Body of pancreas (tissue), 4 donors: Measurements from ENCODE around the gene ZBTB5. TPM values are rescaled to one million over a fixed set of nuclear protein-coding genes. Genes with fewer than 3 reads are reported as not detected.

ENCODE experiments used
- ATAC-seq: fragments of 150-250 bp; one replicate; pipeline ENCODE4 v1.9.1; 2016
- DNase-seq, 4 donors: peaks; one replicate each; pipeline ENCODE4 v3.0.0-alpha.2; 2019
- H3K27ac ChIP-seq, 4 donors: fragments of 200-600 bp; sonication (generic); 1 replicate in 3 of 4; 2 replicates in 1 of 4; pipeline versions ENCODE4 v1.5.1 to v1.6.1; 2016 to 2019; ENCODE audit warnings: mild to moderate bottlenecking in 1 of 4, mixed read lengths in 1 of 4, moderate library complexity in 1 of 4
- H3K27me3 ChIP-seq, 2 donors: fragments of 200-600 bp; sonication (generic); one replicate each; pipeline ENCODE4 v1.6.0; 2016; ENCODE audit warnings: mild to moderate bottlenecking in 1 of 2
- H3K36me3 ChIP-seq, 2 donors: fragments of 200-600 bp; sonication (generic); replicated peaks in 1 of 2; 2 replicates each; pipeline ENCODE4 v1.5.1; 2016; ENCODE audit warnings: low read depth in 2 of 2; ENCODE audit not compliant: insufficient read depth in 1 of 2
- H3K4me1 ChIP-seq: fragments of 200-600 bp; sonication (generic); one replicate; pipeline ENCODE4 v1.6.0; 2016
- H3K4me3 ChIP-seq, 2 donors: fragments of 200-600 bp; sonication (generic); 1 replicate in 1 of 2; 2 replicates in 1 of 2; pipeline ENCODE4 v1.5.1; 2016 to 2019
- H3K9me3 ChIP-seq, 3 donors: fragments of 200-600 bp; sonication (generic); 1 replicate in 2 of 3; 2 replicates in 1 of 3; pipeline ENCODE4 v1.5.1; 2016
- POLR2A ChIP-seq, 3 donors: fragments of 450-650 bp; IDR thresholded peaks; one replicate each; pipeline ENCODE4 v1.6.1; 2016; ENCODE audit warnings: antibody characterized with exemption in 3 of 3, mild to moderate bottlenecking in 2 of 3
- WGBS, 2 donors: methylation state at CpG; one replicate each; pipeline ENCODE4 v1.1.5; 2017; 5-methylcytosine and 5-hydroxymethylcytosine counted together
- intact Hi-C: fragments of 100-400 bp; cut with DNase I; formaldehyde crosslinking; loops from one replicate; pipeline ENCODE4 v1.15.1; 2023
- total RNA-seq, 2 donors: library from RNA; depleted of rRNA; stranded (reverse); fragments of >200 nt; gene quantifications; one replicate each; pipeline ENCODE4 v1.1.0, GENCODE V29; 2016
- TF ChIP-seq, protein P1 (sequence below), 7 experiments: fragments of 450-650 bp in 4 of 7; fragments of 200-600 bp in 3 of 7; sonication (generic) in 3 of 7; IDR thresholded peaks; one replicate each; pipeline ENCODE4 v1.5.1; 2016 to 2019; ENCODE audit warnings: antibody characterized with exemption in 7 of 7

The ZBTB5 gene
- total RNA-seq, 2 donors from 2014 or later = 8.8 to 9.9 TPM

DNA sequence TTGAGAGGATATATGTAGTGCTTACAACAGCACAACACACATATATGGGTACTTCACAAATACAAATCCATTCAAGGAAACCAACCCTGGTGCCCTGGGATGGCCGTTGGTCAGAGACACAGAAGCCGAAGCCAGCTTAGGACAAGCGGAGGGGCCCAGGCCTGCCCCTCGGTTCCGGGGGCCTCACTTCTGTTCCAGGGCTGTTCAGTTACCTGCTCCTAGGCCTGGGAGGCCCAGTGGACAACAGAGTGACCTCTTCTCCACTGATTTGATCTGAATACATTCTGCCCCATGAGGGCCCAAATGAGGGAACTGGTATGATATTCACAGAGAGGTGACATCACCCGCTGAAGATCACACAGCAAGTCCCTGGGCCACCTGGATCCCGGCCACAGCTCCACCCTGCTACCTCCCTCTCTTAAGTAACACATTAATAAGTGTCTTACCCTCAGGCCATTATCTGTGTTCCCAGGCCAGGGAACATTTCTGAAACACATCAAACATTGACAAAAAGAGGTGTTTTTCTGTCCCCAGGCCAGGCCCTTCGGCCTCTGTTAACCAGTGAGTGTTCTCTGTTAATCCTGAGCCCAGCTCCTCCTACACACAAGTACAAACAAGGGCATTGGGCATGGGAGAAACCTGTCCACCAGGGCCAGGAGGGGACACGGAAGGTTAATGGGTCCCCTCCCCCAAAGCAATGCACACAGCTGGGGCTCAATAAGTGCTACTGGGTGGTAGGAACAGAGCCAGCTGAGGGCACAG, 47.2 kb downstream of the ZBTB5 start:
- no peaks in the 10 kb centered on the region for H3K36me3 ChIP-seq
- no peak overlapping the region for H3K4me3 ChIP-seq
- TF ChIP-seq, protein P1, sequence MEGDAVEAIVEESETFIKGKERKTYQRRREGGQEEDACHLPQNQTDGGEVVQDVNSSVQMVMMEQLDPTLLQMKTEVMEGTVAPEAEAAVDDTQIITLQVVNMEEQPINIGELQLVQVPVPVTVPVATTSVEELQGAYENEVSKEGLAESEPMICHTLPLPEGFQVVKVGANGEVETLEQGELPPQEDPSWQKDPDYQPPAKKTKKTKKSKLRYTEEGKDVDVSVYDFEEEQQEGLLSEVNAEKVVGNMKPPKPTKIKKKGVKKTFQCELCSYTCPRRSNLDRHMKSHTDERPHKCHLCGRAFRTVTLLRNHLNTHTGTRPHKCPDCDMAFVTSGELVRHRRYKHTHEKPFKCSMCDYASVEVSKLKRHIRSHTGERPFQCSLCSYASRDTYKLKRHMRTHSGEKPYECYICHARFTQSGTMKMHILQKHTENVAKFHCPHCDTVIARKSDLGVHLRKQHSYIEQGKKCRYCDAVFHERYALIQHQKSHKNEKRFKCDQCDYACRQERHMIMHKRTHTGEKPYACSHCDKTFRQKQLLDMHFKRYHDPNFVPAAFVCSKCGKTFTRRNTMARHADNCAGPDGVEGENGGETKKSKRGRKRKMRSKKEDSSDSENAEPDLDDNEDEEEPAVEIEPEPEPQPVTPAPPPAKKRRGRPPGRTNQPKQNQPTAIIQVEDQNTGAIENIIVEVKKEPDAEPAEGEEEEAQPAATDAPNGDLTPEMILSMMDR (IDR thresholded peaks at IDR 0.05) = no peak
- TF ChIP-seq POLR2A (IDR thresholded peaks at IDR 0.05) = no peak
- H3K9me3 ChIP-seq = no peaks in the 10 kb centered on the region
- peak overlapping the region in 3 of 4 donors; percentile 42 to 54 (median 54) for H3K27ac ChIP-seq
- H3K4me1 ChIP-seq = peaks cover 34% of the 10 kb centered on the region
- intact Hi-C loops = no loop called here
- 66 to 75% methylated on average over 7 to 9 of the region's 9 CpGs for WGBS, 2 donors
- DNase-seq = peak; percentile 66 to 79 (median 71)
- ATAC-seq = peak; percentile 31
- no peaks in the 10 kb centered on the region for H3K27me3 ChIP-seq

DNA sequence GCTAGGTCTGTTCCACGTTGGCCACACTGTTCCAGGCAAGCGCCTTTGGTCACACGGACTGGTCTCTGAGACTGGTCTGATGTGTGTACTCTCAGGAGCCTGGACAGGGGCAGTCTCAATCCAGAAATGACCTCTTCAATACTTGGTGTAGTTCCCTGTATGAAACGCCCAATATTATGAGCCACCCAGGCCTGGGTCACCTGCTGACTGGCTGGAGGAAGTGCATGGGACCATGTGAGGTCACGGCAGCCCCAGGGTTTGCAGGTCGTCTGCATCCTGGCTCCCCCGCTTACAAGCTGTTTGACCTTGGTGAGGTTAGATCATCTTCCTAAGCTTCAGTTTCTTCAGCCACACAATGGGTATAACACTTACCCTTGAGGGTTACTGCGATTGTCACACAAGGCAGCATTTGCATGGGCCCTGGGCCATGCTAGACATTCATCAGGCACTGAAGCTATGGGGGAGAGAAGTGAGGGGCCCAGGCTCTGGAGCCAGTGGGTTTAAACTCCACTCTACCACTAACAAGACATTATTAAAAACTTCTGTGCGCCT, 47.9 kb downstream of the ZBTB5 start:
- no peak for ATAC-seq
- H3K27ac ChIP-seq = peak overlapping the region in 2 of 4 donors; percentile 50 to 54
- DNase-seq = no peak
- no peaks in the 10 kb centered on the region for H3K27me3 ChIP-seq
- no peaks in the 10 kb centered on the region for H3K9me3 ChIP-seq
- 84 to 86% methylated on average over 3 to 9 of the region's 9 CpGs for WGBS, 2 donors
- H3K4me1 ChIP-seq = peaks cover 34% of the 10 kb centered on the region
- H3K4me3 ChIP-seq = no peak overlapping the region
- no peaks in the 10 kb centered on the region for H3K36me3 ChIP-seq
- TF ChIP-seq, protein P1 (IDR thresholded peaks at IDR 0.05) = no peak
- no peak for TF ChIP-seq POLR2A (IDR thresholded peaks at IDR 0.05)
- intact Hi-C loops = no loop called here

DNA sequence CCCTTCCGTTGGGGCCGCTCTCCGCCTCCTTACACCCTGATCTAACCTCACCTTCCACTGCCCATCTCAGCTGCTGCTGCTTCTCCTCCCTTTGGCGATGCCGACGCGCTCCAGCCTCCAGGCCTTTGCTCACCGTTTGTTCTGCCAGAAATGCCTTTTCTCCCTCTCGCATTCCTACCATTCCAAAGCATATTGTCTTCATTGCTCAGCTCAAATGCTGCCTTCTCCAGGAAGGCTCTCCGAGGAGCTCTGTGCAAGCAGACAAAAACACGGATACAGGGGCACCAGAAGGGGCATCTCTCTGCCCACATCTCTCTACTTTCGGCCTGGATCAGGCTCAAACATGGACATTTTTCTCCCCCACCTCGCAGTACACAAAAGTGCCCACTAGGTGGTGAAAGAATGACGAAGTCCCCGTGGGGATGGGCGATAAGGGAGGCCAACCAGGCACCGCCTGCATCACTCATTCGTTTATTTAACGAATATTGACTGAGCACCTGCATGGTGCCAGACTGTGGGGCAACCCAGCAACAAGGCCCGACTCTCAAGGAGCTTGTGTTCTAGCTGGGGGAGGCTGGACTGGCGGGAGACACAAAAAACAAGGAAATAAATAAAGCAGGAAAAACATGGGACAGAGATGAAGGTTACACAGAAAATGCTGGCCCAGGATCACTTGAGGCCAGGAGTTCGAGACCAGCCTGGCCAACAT, 50.1 kb downstream of the ZBTB5 start:
- 25 to 26% methylated on average over 22 of the region's 22 CpGs for WGBS, 2 donors
- DNase-seq (peak; percentile 85 to 89 (median 85)), ATAC-seq (peak; percentile 86)
- Histone ChIP-seq H3K9me3 (no peaks in the 10 kb centered on the region), H3K4me1 (peaks cover 26% of the 10 kb centered on the region), H3K4me3 (no peak overlapping the region), H3K36me3 (no peaks in the 10 kb centered on the region), H3K27ac (peak overlapping the region in 3 of 4 donors; percentile 5 to 48 (median 25)), H3K27me3 (no peaks in the 10 kb centered on the region)
- intact Hi-C loops = no loop called here
- TF ChIP-seq, protein P1 (IDR thresholded peaks at IDR 0.05) = peak; percentile 63 to 91 (median 86)
- TF ChIP-seq POLR2A (IDR thresholded peaks at IDR 0.05) = peak in 1 of 3 donors; percentile 18

DNA sequence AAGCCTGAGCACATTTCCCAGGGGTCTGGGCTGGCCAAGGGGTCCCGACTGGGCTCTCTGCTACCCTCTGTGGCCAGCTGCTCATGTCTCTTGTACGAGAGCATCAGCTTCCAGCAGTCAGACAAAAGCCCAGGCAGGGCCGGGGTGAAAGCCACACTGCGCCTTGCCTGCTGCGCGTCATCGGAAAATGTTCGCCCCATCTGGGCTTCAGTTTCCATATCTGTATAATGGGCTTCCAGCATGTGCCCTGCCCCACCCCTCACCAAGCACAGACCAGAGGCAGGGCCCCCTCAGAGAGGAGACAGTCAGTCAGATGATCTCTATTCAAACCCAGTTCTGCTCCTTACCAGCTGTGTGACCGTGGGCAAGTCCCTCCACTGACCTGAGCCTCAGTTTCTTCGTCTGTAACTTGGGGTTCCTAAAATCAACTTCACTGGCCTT, 50.7 kb downstream of the ZBTB5 start:
- intact Hi-C loops = no loop called here
- Histone ChIP-seq H3K9me3 (no peaks in the 10 kb centered on the region), H3K27me3 (no peaks in the 10 kb centered on the region), H3K36me3 (no peaks in the 10 kb centered on the region), H3K4me1 (peaks cover 26% of the 10 kb centered on the region), H3K4me3 (no peak overlapping the region), H3K27ac (peak overlapping the region in 1 of 4 donors; percentile 25)
- no peak for TF ChIP-seq POLR2A (IDR thresholded peaks at IDR 0.05)
- TF ChIP-seq, protein P1 (IDR thresholded peaks at IDR 0.05) = no peak
- DNase-seq = no peak
- WGBS, 2 donors = 76 to 89% methylated on average over 9 to 10 of the region's 10 CpGs
- ATAC-seq = no peak
